IPS-11a (cell line): Measurements from ENCODE around the gene FRMPD2.
"Not testable (repeated sequence)": the region's sequence is repeated elsewhere in the genome, so short reads cannot be mapped to it uniquely, and the experiment has no call there.

ENCODE experiments used
- H3K4me3 ChIP-seq: one replicate; pipeline ENCODE4 v1.5.1; 2013; ENCODE audit warnings: low read depth, low read length, control low read depth

The FRMPD2 gene

GRCh38 chr10:48140949-48141348 is 133.5 kb downstream of the FRMPD2 start:
- not testable (repeated sequence) for H3K4me3 ChIP-seq

- H3K4me3 ChIP-seq, result not testable (repeated sequence)
Measured at GRCh38 chr10:48139953-48140850, 134.3 kb downstream of the FRMPD2 start.

- not testable (repeated sequence) for H3K4me3 ChIP-seq
Measured at GRCh38 chr10:48128954-48129353, 145.5 kb downstream of the FRMPD2 start.

GRCh38 chr10:48126251-48126650 is 148.2 kb downstream of the FRMPD2 start:
- not testable (repeated sequence) for H3K4me3 ChIP-seq

GRCh38 chr10:48125631-48126030 is 148.9 kb downstream of the FRMPD2 start:
- H3K4me3 ChIP-seq, result not testable (repeated sequence)

GRCh38 chr10:48122618-48123017 is 151.9 kb downstream of the FRMPD2 start:
- not testable (repeated sequence) for H3K4me3 ChIP-seq

GRCh38 chr10:48110277-48110676 is 164.2 kb downstream of the FRMPD2 start:
- not testable (repeated sequence) for H3K4me3 ChIP-seq
